ENCODE data around the gene FRMPD4. TPM values are rescaled to one million over a fixed set of nuclear protein-coding genes. Genes with fewer than 3 reads are reported as not detected.

Gene FRMPD4
- total RNA-seq, 1 donor from 2014 or later = 2.0 TPM

DNA sequence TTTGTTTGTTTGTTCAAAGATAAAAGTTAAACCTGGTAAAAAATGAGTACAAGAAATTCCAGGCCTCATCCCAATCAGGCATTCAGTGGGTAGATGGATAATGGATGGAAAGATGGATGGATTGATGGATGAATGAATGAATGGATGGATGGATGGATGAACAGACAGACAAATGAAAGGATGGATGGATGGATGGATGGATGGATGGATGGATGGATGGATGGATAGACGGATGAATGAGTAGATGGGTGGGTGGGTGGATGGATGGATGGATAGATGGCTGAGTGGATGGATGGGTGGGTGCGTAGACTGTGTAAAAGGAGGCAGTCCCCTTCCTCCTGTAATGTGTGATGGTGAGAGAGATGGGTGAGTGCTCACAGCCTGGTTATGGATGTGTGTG lies 206.7 kb downstream of the FRMPD4 start:
- no peak for DNase-seq (ENCODE audit: low spot score)
- intact Hi-C loops (cut with DNase I) = no loop called here

DNA sequence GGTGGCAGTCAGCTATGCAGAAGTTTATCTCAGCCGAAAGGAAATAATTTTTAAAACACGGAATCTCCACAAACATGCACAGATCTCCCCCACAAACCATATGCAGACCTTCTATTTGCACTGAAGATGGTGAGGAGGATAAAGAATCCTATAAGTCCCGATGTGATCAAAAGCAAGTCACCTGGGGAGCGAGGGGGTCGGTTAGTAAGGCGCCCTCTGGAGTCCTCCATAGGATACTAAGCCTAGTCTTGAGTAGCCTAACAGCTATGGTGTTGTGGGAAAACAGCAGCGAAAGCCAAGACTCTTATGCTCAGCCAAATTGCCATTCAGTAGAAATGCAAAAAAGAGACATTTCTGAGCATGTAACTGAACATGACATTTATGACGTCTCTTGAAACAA lies 210.9 kb downstream of the FRMPD4 start:
- DNase-seq (ENCODE audit: low spot score) = no peak
- intact Hi-C loops (cut with DNase I) = no loop called here

DNA sequence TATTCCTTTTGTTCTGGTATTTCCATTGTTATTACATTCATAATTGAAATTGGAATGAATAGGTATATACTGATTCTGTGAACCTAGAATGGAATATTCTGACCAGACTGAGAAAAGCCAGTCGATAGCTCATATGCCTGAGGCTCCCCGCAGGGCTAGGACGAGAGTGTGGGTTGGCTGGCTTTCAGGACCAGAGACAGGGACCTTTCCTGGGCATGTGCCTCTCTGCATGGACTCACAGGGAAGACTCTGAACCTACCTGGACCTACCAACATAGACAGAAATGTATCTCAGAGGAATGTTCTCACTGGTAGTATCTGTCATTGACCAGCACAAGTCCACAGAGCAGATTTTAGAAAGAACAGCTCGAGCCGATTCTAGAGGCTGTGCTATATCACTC lies 214.6 kb downstream of the FRMPD4 start:
- intact Hi-C loops (cut with DNase I) = no loop called here
- DNase-seq (ENCODE audit: low spot score) = no peak

DNA sequence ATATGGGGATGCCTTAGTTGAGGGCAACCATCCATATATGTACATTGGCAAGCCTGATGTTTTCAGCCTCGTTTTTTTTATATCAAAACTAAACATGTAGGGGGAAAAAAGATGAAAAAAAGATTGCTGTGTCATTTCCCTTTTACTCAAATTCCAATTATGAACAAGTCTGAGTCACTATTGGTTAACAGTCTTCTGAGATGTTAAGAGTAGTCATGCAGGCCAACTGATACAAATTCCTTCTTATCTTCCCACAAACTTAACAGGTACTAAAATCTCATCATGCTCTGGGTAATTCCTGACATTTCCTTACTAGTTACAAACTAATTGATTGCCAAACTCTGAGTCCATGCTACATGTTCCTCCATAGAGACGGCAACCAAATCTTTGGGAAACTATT lies 222.1 kb downstream of the FRMPD4 start:
- intact Hi-C loops (cut with DNase I) = no loop called here

DNA sequence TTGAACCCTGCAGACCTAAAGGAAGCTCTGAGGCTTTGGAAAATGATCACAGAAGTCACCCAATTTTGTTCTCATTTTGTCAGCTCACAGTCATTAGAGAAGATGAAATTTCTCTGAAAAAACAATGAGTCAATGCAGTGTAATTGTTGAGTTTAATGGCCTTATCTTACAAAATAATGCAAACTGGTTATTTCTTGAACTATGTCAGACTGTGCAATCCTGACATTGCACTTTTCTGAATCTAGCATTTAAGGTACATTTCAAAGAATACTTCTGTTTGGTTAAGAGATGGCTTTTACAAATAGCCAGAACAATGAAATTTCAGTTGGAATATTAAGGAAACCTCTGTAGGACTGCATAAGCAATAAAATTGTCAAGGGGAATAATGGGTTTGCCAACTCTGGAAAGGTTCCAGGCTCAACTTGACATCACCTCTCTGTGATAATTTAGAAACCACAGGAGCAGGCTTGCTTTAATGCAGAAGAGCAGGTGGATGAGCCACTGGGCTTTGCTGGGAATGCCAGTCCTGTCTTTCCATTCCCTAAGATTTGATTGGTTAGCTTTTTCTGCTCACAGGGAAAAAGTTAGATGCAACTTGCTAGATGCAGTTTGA lies 222.8 kb downstream of the FRMPD4 start:
- no peak for DNase-seq (ENCODE audit: low spot score)
- intact Hi-C loops (cut with DNase I) = no loop called here

More for the DNA sequence above, 222.1 kb downstream of the FRMPD4 start:
- DNase-seq (ENCODE audit: low spot score) = no peak

DNA sequence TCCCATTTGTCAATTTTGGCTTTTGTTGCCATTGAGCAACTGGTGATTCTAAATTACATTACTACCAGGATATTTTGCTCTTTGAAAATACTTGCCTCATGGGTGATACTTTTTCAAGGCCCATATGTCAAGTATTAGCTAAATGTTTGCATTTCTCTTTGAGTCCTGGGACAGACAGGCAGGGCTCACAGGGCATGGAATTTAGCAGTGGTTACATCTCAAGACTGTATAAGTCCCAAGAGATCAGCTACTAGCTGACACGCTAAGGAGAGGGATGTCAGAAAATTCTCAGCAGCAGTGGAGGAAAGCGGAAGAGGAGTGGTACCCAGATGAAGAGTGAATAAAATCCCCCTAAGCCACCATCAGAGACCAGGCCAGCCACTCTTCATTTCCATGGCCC lies 224.9 kb downstream of the FRMPD4 start:
- intact Hi-C loops (cut with DNase I) = no loop called here
- DNase-seq (ENCODE audit: low spot score) = no peak

DNA sequence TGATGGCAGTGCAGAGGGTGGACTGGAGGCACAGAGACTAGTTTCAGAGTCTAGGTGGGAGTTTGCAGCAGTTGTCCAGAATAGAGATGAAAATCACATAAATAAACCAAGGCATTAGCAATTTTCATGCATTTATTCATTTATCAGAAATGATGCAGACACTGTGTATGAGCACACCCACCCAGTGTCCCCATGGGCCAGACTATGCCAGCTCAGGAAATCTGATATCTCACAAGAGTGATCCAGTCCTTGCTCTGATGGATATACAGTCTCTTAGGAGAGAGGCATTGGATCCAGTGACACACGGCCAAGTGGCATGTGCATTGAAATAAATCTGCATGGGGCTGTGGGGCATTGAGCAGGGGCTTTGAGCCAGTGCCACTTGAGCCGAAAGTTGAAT lies 228.2 kb downstream of the FRMPD4 start:
- DNase-seq (ENCODE audit: low spot score) = no peak
- intact Hi-C loops (cut with DNase I) = no loop called here

DNA sequence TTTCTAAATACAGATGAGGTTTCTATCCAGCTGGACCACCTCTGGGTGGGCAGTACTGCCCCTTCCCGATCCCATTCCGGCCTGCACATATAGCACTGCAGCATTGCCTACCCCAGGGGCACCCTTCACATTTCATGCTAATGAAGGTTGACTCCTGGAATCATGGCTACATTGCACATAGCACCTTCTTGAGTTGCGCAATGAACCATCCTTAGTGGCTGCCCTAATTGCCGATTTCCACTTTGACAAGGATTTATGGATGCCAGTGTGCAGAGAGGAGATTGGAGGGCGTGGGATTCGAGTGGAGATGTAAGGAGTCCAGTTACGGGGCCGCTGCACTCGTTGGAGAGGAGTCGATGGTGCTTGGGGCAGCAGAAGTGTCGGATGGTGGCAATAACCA lies 229.0 kb downstream of the FRMPD4 start:
- intact Hi-C loops (cut with DNase I) = no loop called here
- DNase-seq (ENCODE audit: low spot score) = no peak

DNA sequence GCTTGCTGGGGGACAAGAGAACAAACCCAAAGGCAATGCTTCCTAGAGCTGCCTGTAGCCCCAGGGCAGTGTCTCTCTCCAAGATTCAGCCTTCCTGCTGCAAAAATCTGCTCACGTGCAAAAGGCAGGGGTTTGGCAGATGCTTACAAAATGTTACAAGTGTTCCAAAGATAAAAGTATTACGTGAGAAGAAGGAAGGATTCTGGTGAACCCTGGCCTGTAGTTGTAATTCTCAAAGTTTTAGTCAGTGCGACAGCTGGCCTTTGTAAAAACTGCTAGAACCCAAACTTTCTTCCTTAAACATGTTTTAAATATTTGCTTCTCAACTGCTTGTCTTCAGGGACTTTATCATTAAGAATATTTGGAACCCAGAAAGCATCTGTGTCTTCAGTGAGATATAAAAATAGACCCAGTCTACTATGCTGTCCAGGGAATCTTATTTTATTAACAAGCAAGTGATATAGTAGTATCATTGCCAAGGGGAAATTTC lies 232.3 kb downstream of the FRMPD4 start:
- intact Hi-C loops (cut with DNase I) = no loop called here
- no peak for DNase-seq (ENCODE audit: low spot score)

DNA sequence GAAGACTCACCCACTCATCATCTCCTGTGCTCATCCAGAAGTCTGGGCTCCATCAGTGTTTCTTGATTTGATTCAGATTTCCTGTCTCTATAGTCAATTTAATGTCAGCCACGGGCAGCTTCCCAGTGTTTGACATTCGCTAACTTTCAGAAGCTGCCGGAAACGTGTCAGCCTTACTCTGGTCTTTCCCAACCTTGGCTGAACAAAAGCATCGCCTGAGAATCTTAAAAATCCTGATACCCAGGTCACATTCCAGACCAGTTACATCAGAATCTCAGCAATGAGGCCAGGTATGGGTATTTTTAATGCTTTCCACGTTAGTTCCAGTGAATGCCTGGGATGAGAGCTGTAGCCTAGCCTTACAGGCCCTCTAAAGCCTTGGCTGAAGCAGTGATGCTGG lies 233.8 kb downstream of the FRMPD4 start:
- intact Hi-C loops (cut with DNase I) = no loop called here
- DNase-seq (ENCODE audit: low spot score) = no peak

DNA sequence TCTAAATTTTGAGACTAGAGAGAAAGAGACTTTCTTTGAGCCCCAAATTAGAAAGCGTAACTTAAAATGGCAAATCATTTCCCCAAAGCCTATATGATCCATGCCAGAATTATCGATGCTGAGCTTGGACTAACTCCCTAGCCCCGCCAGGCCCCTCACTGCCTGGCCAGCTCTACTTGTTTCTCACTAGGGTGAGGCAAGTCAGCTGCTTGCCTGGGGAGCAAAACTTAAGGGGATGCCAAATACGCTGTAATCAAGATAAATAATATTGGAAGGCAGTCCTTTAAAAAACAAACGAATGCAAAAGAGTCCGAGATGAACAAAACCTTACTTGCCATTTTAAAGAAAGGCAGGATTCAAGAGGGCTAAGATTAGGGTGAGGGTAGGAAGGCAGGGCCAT lies 236.0 kb downstream of the FRMPD4 start:
- intact Hi-C loops (cut with DNase I) = no loop called here
- no peak for DNase-seq (ENCODE audit: low spot score)

DNA sequence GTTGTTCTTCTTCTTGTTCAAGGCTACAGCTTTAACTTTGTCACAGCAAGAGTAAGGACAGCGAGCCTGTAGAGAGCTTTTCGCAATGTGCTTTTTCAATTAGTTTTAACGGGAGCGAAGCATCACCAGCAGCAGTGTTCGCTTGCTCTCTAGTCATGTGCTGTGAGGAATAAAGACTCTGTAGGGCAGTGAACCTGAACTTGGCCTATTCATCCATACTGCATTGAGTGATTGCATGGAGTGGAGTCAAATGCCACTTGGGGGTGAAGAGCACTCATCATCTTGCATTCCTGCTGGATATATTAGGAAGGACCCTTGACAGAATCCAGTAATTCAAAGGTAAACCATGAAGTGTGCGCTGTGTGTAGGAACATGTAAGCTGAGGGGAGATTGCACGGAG lies 240.0 kb downstream of the FRMPD4 start:
- intact Hi-C loops (cut with DNase I) = no loop called here

DNA sequence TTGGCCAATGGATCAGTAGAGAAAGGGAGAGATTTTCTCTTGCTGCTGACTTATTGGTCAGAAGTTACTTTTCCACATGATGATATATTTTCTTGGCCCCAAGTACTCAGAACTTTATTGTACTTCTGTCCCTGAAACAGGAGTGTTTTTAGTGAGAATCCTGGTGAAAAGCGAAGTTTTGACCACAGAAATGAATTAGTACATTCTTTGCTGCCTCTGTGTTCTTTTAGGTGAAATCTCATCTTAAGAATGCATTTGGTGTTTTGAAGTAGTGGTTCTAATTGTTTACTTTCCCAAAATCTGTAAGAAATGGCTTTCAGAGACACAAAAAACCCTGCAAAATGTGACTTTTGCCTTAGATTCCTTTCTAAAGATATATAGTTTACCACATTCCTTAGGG lies 240.4 kb downstream of the FRMPD4 start:
- intact Hi-C loops (cut with DNase I) = no loop called here
- no peak for DNase-seq (ENCODE audit: low spot score)

More for the DNA sequence above, 240.0 kb downstream of the FRMPD4 start:
- DNase-seq (ENCODE audit: low spot score) = no peak

DNA sequence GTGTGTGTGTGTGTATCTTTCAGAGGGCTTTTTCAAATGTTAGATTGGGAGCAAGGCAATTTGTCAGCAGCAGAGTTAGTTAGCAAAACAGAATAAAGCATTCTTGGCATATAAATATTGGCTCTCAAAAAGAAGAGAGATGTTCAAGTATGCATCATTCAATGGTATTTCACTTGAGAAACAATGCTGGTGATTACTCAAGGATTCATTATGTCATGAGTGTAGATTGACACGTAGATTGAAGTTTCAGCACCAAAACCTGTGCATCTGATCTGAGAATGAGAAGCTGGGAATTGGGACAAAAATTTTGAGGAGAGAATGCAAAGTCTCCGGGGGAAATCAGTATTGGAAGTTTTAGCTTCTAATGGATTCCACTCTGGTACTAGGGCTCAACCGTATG lies 241.4 kb downstream of the FRMPD4 start:
- no peak for DNase-seq (ENCODE audit: low spot score)
- intact Hi-C loops (cut with DNase I) = no loop called here

DNA sequence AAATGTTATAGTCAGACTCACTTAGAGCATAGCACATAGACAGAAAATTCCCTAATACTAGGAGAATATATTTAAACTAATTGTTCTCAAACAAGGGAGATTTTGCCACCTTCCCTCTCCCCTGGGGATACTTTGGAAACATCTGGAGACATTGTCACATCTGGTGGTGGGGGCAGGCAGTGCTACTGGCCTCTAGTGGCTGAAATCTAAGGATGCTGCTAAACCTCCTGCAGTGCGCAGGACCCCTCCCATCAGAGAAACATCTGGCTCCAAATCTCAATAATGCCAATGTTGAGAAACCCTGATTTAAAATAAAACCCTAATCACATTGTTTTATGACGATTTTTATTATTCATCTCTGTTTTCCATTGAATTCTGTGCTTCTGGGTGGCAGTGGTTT lies 244.9 kb downstream of the FRMPD4 start:
- intact Hi-C loops (cut with DNase I) = no loop called here
- DNase-seq (ENCODE audit: low spot score) = no peak

DNA sequence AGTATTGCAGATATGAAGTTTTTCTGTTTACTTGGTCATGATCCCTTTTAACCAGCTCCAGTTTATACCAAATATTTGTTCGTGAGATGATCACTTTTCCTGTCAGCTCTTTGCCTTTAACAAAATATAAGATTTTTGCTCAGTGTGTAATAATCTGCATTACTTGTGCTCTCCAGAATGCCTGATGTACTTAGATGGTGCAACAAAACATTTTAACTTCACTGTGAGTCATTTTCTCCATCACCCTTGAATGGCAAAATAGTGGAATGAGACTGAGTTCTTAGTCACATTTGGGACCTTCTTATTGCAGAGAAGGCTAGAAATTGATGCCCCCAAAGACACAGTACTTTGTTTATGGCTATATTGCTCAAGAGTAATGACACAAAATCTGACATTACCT lies 252.0 kb downstream of the FRMPD4 start:
- no peak for DNase-seq (ENCODE audit: low spot score)
- intact Hi-C loops (cut with DNase I) = no loop called here

DNA sequence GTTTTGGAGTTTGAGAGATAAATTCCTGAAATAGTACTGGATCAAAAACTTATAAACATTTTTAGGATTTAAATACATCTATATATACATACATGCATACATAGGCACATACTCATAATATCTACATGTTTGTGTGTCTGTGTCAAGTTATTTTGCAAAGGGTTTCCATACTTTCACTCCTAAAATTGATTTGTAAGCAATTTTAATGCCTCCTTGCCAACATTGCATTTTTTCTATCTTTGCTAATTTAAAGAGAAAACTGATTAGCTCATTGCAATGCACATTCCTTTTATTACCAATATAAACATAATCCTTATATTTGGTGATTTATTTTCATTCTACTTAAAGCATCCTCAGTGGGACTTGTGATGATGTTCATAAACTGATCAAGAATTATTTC lies 258.3 kb downstream of the FRMPD4 start:
- intact Hi-C loops (cut with DNase I) = no loop called here
- no peak for DNase-seq (ENCODE audit: low spot score)

DNA sequence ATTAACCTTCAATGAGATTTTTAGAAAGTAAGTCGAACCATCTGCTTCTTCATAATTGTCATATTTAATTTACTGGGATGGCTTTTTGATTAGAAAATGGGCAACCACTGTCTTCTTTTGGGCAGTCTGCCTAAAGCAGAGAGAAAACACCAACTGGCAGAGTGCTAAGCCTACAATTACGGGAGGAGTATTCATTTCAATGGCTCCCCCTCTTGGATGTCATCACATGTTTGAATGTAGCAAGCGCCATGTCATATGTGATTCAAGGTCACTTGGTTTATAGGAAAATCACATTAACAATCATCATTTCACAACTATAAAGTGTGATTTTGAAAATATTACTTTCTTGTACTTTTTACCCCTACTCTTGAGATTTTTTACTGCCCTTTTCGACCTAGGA lies 261.9 kb downstream of the FRMPD4 start:
- intact Hi-C loops (cut with DNase I) = no loop called here
- no peak for DNase-seq (ENCODE audit: low spot score)

DNA sequence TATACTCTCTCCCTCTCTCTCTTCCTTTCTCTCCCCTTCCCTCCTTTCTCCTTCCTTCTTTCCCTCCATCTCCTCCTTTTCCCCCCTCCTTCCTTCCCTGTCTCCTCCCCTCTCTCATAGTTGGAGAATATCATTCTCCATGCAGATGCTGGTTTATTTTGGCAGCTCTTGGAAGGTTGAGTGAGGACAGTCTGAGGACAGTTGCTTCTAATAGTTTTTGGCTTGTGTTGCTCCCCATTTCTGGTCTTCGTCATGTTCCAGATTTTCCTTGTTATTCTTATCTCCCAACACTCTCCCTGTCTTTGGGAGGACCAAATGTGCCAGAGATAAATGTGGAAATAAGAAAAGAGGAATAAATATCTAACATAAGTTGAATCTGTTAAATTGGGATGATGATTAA lies 263.0 kb downstream of the FRMPD4 start:
- DNase-seq (ENCODE audit: low spot score) = no peak
- intact Hi-C loops (cut with DNase I) = no loop called here

DNA sequence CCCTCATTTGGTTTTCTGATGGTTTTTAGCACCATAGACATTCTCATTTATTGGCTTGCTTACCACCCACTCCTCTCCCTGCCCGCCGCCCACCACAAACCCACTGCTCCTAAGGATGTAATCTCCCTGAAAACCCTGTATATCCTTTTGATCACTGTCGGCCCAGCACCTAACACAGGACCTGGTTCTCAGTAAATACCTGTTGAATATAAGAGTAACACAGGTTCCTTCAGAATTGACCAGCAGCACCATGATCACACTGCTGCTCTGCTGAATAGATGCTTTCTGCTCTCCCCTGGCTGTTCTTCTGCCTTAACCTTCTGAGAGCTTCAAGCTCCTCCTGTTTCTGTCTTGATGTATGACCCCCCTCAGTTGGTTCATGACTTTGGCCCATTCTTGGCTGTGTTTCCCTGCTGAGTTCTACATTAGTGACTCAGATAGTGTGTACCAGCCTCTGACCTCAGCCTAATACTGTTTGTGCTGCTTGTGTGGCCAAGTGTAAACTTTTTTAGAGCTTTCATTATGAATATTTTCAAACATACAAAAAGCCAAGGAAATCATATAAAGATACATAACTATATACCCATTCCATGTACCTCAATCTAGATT lies 265.3 kb downstream of the FRMPD4 start:
- no peak for DNase-seq (ENCODE audit: low spot score)
- intact Hi-C loops (cut with DNase I) = no loop called here

DNA sequence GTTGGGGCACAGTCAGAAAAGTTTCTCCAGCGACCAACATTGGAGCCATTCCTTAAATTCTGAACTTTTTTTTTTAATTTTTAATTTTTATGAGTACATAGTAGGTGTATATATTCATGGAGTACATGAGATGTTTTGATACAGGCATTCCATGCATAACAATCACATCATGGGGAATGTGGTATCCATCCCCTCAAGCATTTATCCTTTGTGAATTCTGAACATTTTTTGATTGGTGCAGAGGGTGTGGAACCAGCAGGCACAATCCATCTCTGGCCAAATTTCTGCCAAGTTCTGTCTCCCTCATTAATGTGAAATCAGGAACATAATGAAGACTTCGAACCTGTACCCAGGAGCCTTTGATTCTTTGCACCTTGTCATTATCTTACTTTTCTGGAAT lies 267.0 kb downstream of the FRMPD4 start:
- DNase-seq (ENCODE audit: low spot score) = no peak
- intact Hi-C loops (cut with DNase I) = no loop called here

DNA sequence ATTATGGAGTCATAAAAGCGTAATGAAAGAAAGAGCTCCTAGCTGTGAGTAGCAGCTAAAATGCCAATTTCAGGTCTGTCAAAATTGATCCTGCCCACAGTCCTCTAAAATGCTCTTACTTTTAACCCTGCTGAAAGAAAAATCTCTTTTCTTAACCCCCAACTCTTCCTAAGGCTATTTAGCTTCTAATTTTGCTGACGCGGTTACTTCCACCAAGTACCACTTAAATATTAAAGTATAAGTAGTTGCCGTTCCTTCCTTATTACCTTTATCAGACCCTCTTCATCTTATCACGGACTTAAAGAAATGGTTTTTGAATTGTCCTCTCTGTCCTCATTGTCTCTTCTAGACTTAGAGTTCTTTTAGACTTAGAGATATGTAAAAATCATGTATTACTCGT lies 272.2 kb downstream of the FRMPD4 start:
- DNase-seq (ENCODE audit: low spot score) = no peak
- intact Hi-C loops (cut with DNase I) = no loop called here

Measured in cardiac septum (tissue), 1 donor.